Superior temporal gyrus (tissue), 1 donor: Measurements from ENCODE around the gene COL1A1.

Experiments used
- DNase-seq: peaks from one replicate; pipeline ENCODE4 v3.0.0-alpha.2; 2016; ENCODE audit errors: extremely low spot score

The COL1A1 gene

GRCh38 chr17:50201276-50201854 lies at the start of gene COL1A1:
Gene COL1A1, minus strand, starts transcription at chr17:50201631. Its CDS starts 118 bp downstream, at chr17:50201513.
- no peak for DNase-seq

- no peak for DNase-seq
Observed at GRCh38 chr17:50248255-50248654, 46.8 kb upstream of the COL1A1 start.

GRCh38 chr17:50244771-50245170 lies 43.3 kb upstream of the COL1A1 start:
- no peak for DNase-seq

- no peak for DNase-seq
Observed at GRCh38 chr17:50241431-50241830, 40.0 kb upstream of the COL1A1 start.

- DNase-seq = no peak
Observed at GRCh38 chr17:50240851-50241250, 39.4 kb upstream of the COL1A1 start.

GRCh38 chr17:50239937-50240336 lies 38.5 kb upstream of the COL1A1 start:
- no peak for DNase-seq

GRCh38 chr17:50238601-50239280 lies 37.3 kb upstream of the COL1A1 start:
- no peak for DNase-seq

GRCh38 chr17:50237901-50238300 lies 36.5 kb upstream of the COL1A1 start:
- no peak for DNase-seq

GRCh38 chr17:50234581-50234980 lies 33.1 kb upstream of the COL1A1 start:
- DNase-seq = no peak

GRCh38 chr17:50225701-50226240 lies 24.3 kb upstream of the COL1A1 start:
- no peak for DNase-seq

- DNase-seq = no peak
Observed at GRCh38 chr17:50222922-50223321, 21.5 kb upstream of the COL1A1 start.

GRCh38 chr17:50221864-50222545 lies 20.6 kb upstream of the COL1A1 start:
- DNase-seq = no peak

GRCh38 chr17:50221266-50221863 lies 19.9 kb upstream of the COL1A1 start:
- DNase-seq = no peak

- DNase-seq = no peak
Observed at GRCh38 chr17:50220811-50221210, 19.4 kb upstream of the COL1A1 start.

- no peak for DNase-seq
Observed at GRCh38 chr17:50219939-50220465, 18.6 kb upstream of the COL1A1 start.

- no peak for DNase-seq
Observed at GRCh38 chr17:50219342-50219741, 17.9 kb upstream of the COL1A1 start.

GRCh38 chr17:50218771-50219315 lies 17.4 kb upstream of the COL1A1 start:
- DNase-seq = no peak

GRCh38 chr17:50218071-50218759 lies 16.8 kb upstream of the COL1A1 start:
- DNase-seq = no peak

GRCh38 chr17:50217591-50217990 lies 16.2 kb upstream of the COL1A1 start:
- no peak for DNase-seq

GRCh38 chr17:50214976-50215760 lies 13.7 kb upstream of the COL1A1 start:
- DNase-seq = no peak
